ENCODE results near the gene CCDC74A.
"Not testable (repeated sequence)": the region's sequence is repeated elsewhere in the genome, so short reads cannot be mapped to it uniquely, and the experiment has no call there.

Gene CCDC74A

DNA sequence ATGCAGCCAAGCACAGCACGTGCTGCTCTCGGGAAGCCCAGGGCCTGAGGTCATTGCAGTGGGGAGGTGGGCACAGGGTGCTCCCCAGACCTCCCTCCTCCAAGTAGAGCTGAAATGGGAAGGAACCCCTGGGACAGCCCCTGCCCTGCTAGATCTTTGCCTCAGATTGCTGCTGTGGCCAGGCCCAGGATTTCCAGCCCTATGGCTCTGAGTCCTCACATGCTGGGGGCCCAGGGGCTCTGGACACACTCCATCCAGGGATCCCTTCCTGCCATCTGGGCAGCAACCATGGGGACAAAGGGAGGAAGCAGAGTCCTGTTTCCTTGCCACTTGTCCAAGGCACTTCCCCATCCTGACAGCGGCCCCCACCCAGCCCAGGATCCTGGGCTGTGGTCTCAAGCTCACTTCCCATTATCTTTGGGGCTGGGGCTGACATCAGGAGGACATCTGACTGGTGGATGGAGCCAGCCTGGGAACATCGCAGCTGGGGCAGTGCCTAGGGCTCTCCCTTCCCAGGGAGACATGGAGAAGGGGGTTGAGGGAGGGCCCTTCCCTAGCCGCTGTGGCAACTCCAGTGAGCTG is 2.3 kb downstream of the CCDC74A start:
- not testable (repeated sequence) for DNase-seq

DNA sequence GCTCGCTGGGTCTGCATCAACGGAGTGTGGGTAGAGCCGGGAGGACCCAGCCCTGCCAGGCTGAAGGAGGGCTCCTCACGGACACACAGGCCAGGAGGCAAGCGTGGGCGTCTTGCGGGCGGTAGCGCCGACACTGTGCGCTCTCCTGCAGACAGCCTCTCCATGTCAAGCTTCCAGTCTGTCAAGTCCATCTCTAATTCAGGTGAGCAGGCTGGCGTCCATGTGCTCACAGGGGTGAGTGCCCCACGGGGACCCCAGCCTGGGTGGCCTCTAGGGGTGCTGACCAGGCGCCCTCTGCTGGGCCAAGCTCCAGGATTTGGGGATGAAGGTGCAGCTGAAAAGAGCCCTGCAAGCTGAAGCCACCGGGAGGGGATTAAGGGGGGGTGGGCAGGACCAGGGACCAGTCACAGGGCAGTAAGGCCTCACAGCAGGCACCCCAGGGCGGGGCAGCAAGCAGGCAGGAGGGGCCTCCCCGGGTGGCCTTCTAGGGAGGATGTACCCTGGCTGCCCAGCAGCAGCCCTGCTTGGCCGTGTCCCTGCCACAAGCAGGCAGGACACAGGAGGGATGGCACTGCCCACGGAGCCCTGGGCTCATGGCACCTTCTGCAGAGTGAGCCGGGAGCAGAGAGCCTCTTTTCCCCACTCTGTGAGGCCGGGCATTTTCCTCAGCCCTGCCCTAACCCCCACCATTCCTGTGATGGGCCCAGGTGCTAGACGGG is 3.1 kb downstream of the CCDC74A start:
- not testable (repeated sequence) for DNase-seq

DNA sequence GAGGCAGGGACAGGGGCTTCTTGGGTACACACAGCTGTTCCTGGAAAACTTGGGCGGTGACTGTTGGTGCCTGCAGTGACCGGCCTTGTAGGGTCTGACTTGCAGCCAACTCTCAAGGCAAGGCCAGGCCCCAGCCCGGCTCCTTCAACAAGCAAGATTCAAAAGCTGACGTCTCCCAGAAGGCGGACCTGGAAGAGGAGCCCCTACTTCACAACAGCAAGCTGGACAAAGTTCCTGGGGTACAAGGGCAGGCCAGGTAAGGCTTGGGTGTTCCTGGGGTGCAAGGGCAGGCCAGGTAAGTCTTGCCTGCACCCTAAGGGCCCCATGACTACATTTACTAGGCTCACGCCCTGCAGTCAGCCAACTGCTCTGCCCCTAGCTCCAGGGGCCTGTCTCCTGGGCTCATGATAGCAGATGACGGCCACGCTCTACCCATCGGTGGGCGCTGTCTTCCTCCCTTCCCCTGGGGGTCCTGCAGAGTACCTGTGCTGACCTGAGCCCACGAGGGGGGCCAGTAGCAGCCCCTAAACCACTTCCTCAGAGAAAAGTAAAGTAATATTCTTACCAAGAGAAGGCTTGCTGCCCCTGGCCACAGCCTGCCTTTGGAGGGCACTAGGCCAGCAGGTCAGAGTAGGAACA is 4.0 kb downstream of the CCDC74A start:
- DNase-seq = not testable (repeated sequence)

DNA sequence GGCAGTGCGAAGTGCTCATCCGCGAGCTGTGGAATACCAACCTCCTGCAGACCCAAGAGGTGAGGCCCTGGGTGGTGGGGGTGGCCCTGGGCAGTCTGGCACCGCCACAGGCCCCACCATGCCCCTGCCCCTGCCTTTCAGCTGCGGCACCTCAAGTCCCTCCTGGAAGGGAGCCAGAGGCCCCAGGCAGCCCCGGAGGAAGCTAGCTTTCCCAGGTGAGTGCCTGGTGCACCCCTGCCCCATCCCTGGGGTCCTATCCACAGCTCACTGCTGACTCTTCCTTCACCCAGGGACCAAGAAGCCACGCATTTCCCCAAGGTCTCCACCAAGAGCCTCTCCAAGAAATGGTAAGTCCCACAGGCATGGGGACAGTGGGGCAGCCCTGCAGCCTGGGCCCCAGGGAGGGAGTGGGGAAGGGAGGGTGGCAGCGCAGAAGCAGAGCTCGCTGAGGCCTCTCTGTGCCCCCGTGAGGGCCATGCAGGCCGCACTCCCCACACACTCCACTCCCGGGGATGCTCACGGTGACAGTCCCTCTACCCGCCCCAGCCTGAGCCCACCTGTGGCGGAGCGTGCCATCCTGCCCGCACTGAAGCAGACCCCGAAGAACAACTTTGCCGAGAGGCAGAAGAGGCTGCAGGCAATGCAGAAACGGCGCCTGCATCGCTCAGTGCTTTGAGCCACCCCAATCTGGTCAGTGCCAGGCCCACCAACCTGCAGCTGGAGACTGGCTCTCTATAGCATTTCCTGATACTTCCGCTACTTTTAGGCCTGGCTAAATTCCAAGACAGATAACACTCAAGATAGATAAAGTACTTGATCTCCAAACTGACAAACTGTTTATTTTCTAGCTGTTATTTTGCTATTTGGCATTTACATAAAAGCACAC is 5.3 kb downstream of the CCDC74A start:
- not testable (repeated sequence) for DNase-seq

DNA sequence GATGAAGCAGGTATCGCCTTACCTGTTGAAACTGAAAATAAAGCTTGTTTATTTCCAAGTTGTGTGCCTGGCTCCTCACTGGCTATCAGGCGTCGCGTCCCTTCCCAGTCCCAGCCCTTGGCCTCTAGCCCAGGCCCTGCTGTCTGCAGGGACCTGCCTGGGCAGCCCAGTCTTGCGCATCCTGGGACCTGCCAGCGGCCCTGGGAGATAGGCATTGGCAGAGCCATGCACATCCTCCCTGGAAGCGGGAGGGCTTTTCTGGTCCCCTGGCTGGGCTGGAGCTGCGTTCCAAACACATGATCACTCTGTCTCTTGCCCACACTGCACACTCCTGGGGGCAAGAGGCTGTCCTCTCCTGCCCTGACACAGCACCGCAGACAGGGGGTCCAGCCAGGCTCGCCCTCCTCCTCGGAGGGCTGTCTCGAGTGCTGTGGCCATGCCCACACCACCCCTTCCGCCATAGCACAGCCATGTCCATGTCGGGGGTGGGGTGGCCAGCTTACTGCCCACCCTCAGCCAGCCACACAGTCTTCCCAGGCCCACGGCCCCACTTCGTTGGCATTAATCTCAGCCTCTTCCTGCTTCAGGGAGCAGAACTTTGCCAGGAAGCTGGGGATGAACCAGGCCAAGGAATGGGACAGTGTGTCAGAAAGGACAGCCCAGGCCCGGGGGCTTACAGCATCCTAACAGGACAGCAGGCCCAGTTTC is 6.1 kb downstream of the CCDC74A start:
- not testable (repeated sequence) for DNase-seq

DNA sequence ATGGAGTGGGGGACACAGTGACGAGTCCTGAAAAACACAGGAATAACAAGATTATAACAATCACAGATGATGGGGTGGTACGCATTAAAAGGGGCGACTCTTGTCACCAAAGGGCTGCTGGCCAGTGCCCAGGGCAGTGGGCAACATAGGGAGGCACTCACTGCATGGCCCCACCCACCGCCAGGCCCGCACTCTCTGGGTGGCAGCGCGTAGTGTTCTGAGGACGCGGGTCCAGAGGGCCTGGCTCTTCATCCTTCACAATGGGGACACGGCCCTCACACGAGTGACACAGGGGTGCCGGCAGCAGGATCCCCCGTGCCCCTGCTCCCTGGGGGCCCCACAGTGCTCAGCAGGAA is 6.6 kb downstream of the CCDC74A start:
- not testable (repeated sequence) for DNase-seq

DNA sequence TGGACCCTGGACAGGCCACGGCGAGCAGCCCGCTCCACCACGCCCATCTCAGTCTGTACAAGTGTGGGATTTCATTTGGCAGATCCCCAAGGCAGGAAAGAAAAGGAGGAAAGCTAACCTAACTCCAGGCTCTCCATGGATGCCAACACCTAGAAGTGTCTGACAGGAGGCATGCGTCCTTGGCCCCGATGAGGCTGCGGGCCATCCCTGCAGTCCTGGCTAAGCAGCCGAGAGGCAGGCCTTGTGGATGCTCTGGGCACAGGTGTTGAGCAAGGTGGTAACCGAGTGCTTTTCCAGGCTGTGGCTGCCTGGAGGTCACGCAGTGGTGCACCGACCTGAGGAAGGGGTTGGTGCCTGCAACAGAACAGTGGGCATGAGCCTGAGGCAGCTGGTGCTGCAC is 7.3 kb downstream of the CCDC74A start:
- DNase-seq = not testable (repeated sequence)

DNA sequence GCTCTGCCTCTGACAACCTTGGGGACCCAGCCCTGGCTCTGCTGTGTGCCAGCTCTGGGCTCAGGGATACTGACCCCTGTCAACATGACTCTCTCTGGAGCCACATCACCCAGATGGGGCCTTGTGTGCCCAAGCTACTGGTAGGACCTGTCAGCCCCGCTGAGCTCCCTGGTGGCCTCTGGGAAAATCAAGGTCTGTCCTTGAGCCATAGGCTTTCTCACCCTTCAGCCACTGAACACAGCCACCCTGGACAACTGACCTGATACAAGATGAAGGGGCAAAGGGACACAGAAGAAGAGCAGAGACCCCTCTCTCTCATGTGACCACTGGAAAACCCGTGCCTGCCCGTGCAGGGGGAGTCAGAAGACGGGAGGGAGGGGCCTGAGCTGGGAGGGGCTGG is 7.8 kb downstream of the CCDC74A start:
- DNase-seq = no peak

DNA sequence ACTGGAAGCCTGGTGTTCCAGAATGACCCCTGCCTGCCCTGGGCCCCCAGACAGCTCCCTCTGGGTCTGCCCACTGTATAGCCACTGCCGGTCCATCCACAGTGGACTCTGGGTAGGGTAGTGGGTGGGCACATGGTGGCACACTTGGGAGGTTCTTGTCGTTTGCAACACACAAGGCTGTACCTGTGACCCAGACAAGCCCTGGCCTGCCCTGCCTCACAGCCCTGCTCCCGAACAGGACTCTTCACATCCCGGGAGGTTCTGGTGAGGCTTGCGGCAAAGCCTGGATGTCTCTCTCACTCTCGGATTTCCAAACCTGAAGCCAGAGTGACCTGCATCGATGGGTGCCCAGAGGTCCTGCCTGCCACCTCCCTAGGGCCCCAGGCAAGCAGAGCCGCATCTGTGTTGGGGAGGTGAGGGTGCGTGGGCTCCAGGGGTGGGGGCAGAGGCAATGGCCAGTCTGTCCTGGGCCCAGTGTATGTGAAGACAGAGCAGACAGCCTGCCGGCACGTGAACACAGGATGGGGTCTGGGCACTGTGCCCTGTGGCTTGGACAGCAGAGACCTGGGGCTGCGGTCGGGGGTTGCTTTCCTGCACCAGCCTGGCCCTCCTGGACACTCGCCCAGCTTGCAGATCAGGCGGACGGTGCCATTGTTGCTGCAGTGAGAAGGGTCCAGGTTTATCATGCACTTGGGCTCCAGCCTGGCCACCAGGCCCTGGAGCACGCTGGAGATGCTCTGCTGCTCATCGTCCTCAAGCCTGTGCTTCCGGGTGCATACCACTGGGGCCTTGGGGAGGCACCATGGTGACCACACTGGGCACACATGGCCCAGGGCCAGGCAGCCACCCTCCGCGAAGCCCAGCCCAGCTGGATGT is 8.5 kb downstream of the CCDC74A start:
- not testable (repeated sequence) for DNase-seq

DNA sequence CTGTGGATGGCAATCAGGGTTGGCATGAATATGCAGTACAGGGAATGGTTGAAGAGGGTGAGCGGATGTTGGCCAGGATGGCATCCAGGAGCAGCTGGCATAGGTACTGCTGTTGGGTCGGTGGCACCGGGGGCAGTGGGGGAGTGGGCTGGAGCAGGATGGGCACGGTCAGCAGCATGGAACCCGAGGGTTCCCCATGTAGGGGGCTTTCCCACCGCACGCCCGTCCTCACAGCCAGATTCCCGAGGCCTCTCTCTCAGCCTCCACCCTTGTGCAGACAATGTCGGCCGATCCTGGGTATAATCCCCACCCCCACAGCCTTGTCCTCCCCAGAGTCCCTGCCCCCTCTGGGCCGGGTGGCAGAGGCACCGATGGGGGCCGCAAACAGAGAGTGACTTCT is 9.2 kb downstream of the CCDC74A start:
- DNase-seq = not testable (repeated sequence)

DNA sequence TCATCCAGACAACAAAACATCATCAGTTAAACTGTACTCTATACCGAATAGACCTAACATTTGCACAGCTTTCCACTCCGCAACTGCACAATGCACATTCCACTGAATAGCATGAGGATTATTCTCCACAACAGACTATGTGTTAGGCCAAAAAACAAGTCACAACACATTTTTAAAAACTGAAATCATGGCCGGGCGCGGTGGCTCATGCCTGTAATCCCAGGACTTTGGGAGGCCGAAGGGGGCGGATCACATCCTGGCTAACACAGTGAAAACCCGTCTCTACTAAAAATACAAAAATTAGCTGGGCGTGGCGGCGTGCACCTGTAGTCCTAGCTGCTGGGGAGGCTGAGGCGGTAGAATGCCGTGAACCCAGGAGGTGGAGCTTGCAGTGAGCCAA is 11.2 kb downstream of the CCDC74A start:
- not testable (repeated sequence) for DNase-seq

DNA sequence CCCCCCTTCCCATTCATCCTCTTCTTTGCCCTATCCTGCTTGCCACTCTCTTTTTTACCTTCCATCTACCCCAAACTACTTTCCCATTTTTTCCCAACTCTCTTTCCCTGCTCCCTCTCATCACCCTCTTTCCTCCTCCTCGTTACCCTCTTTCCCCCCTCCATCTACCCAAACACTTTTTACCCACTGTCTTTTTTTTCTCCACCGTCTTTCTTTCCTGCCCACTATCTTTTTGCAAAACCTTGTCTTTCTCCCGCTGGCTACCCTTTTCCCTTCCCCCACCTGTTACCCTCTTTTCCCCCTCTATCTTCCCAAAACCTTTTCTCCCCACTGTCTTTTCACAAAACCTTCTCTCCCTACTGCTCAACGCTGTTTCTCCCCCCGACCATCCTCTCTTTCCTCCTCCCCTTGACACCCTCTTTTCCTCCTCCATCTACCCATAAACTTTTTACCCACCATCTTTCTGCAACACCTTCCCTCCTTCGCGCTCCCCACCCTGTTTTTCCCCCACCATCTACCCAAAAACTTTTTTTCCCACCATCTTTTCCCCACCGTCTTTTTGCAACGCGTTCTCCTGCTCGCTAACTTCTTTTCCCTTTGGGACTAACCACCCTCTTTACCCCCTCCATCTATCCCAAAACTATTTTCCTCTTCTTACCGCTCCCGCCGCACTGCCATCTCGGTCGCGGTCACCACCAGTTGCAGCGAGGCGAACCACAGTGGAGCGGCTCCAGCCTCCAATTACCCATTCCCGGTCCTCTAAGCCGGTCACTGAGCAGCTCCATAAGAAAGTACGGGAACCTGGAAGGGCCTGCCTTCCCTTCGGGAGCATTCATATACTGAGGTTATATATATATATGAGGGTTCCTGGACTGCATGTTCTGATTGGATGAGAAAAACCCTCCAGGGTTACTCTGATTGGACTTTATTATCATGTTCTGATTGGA is 15.0 kb downstream of the CCDC74A start:
- DNase-seq = no peak

DNA sequence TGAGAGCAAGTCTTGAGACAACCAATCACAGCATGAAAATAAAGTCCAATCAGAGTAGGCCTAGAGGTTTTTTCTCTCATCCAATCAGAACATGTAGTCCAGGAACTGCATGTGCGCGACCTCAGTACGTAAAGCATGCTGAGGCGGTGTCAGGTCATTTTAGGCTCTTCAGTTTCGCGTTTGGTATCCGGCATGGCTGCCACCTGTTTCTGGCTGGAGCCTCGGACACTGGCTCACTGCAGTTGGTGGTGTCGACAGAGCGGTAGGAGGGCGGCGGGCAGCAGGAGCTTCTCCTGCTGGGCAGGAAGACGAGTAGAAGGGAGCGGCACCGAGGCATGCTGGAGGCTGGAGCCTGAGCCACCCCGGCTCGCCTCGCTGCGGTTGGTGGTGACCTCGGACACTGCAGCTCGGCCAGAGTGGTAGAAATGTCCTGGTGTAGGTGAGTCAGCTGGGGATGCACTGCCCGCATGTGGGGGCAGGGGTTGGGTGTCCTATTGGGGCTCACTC is 15.8 kb downstream of the CCDC74A start:
- no peak for DNase-seq

DNA sequence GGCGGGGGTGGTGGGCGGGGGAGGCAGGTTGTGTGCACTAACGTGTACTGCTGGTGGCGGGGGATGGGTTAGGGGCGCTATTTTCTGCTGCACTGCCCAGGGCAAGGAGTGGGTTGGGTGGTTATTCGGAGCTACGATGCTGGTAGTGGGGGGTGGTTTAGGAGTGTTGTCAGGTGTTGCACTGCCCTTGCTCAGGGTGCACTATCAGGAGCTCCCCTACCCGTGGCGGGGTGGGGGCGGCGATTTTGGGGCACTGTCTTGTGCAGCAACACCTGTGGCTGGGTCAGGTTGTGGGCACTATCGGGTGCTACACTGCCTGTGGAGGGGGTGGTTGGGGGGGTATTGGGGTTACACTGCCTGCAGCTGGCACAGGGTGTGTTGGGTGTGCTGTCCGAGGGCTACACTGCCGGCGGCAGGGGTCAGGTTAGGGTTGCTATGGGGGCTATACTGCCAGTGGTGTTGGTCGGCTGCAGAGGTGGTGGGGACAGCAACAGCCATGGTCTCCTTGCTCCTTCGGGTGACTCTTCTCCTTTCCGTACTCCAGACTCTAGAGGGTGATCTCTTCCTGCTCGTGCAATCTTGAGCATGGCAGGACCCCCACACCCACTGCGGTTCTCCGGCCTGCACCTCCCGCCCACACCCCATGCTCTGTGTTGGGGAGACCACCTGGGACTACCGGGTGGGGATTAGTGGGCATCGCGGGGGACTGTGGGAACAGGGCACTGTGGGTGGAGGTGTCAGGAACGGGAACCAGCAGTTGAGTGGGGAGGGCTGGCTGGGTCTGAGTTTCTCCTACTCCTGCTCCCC is 16.5 kb downstream of the CCDC74A start:
- not testable (repeated sequence) for DNase-seq

DNA sequence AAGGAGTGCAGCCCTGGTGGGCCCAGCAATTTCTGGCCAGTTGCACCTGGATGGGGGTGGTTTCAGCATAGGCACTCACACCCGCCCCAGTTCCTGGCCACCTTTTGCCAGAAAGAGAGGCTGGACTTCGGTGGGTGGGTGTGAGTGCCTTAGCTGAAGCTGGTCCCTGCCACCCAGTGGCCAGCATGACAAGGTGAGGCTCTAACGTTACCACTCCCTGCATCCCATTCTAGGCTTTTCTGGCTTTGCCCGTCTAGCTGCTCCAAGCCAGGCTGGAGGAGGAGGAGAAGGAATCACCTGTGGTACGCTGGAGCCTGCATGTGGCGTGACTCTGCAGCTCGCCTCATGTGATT is 17.1 kb downstream of the CCDC74A start:
- not testable (repeated sequence) for DNase-seq

DNA sequence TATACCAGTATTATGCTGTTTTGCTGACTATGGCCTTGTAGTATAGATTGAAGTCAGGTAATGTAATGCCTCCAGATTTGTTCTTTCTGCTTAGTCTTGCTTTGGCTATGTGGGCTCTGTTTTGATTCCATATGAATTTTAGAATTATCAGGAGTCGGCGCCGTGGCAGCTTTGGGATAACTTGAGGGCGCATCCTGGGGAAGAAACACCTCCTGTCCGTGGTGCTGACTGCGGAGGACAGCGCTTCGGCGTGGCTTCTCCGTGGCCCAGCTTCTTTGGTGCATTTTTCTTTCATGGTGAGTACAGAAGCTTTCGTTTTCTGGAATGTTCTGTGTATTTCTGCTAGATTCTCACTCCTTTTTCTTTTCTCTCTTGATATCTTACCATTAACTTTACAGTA is 25.2 kb downstream of the CCDC74A start:
- DNase-seq = no peak

DNA sequence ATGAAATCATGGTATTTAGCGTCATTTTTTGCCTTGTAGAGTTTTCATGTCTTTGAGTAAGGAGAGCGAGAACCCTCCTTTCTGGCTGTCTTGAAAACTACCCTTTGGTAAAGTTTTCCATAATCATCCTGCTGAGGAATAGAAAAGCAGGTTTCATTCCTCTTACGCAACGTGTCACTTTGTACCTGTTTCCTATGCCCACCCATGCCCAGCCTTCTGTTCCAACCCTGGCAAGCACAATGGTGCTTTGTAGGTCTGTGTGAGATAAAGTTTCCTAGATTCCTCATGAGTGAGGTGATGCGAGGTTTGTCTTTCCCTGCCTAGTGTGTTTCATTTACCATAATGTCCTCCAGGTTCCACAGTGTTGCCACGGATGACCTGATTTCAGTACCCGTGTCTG is 29.3 kb downstream of the CCDC74A start:
- DNase-seq = no peak

DNA sequence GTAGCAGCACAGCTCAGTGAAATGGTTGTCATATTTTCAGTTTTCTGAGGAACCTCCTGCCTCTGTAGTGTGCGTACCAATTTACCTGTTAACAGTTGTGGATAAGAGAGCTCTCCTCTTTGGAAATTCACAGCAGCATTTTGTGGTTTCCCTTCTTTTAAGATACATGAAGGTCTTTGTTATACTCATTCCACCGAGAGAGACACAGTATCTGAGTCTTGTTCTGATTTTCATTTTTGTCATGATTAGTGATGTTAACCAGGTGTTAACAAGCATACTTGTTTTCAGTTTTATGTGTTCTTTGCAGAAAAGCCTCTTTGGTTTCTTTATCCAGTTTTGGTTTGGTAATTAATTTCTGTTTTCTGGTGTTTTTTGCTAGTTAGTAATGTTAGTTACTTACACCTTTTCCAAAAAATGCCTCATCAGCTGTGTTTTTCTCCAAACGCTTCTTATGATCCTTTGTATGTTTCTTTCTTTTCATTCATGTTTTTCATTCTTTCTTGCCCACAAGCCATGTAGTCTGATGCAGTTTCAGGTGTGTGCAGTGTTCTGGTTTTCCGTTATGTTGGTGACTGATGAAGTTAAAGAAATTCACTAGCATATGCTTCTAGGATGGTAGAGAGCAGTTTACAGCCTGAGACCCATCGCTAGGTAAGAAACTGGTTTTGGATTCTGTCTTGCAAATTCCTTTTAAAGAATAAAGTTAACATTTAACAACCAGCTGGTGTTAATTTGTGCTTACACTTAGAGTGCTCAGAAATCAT is 30.1 kb downstream of the CCDC74A start:
- DNase-seq = no peak

DNA sequence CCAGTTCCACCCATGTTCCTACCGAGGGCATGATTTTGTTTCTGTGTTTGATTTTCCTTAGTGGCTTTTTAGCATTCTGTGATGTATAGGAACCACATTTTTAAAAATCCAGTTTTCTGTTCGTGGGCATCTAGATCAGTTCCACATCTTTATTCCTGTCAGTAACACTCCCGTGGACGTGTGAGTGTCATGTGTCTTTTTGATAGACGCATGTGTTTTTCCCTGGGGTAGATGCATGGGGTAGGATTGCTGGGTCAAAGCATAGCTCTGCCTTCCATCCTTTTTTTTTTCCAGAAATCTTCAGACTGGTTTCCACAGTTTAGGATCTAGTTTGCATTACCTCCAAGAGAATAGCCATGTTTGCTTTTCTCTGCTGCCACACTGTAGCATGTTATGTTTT is 38.7 kb downstream of the CCDC74A start:
- no peak for DNase-seq

Measured in NCI-H526 treated with DMSO at 0.1 percent for 48 hours (cell line).